HepG2 (cell line): ENCODE results near the gene MAT2A. TPM values are rescaled to one million over a fixed set of nuclear protein-coding genes. Genes with fewer than 3 reads are reported as not detected.

Experiments used
- BORCS8-MEF2B ChIP-seq: sonication (generic); formaldehyde crosslinking; IDR thresholded peaks from 2 replicates; pipeline ENCODE4 v1.8.0; 2022; ENCODE audit warnings: mild to moderate bottlenecking, missing genetic modification reagents
- CBFB ChIP-seq: sonication (generic); formaldehyde crosslinking; IDR thresholded peaks from 2 replicates; pipeline ENCODE4 v1.4.0; 2020; ENCODE audit warnings: missing genetic modification reagents
- DMAP1 ChIP-seq: IDR thresholded peaks from 2 replicates; pipeline ENCODE4 v1.6.1; 2016
- DNMT1 ChIP-seq: sonication (generic); formaldehyde crosslinking; IDR thresholded peaks from 2 replicates; pipeline ENCODE4 v1.5.1; 2020; ENCODE audit warnings: mild to moderate bottlenecking, missing genetic modification reagents
- FOXM1 ChIP-seq: sonication (generic); formaldehyde crosslinking; IDR thresholded peaks from 2 replicates; pipeline ENCODE4 v1.5.0; 2020; ENCODE audit warnings: missing genetic modification reagents
- FOXO1 ChIP-seq: sonication (generic); formaldehyde crosslinking; IDR thresholded peaks from 2 replicates; pipeline ENCODE4 v1.4.0; 2020; ENCODE audit warnings: missing genetic modification reagents
- ISX ChIP-seq: sonication (generic); formaldehyde crosslinking; conservative IDR thresholded peaks from 2 replicates; pipeline ENCODE4 v1.5.0; 2020; ENCODE audit warnings: missing genetic modification reagents
- JUN ChIP-seq: sonication (generic); formaldehyde crosslinking; IDR thresholded peaks from 2 replicates; pipeline ENCODE4 v1.4.0; 2020; ENCODE audit warnings: mild to moderate bottlenecking, missing genetic modification reagents
- KDM1A ChIP-seq: IDR thresholded peaks from 2 replicates; pipeline ENCODE4 v1.6.1; 2016; ENCODE audit warnings: missing compliant biosample characterization
- MBNL3 ChIP-seq: fragments of 250-450 bp; sonication (Bioruptor Pico); conservative IDR thresholded peaks from 2 replicates; pipeline ENCODE4 v1.8.0; 2022; ENCODE audit warnings: mild to moderate bottlenecking, inconsistent platforms
- PCBP1 ChIP-seq: fragments of 200-400 bp; formaldehyde crosslinking; IDR thresholded peaks from 2 replicates; pipeline ENCODE4 v1.6.1; 2017; ENCODE audit warnings: mild to moderate bottlenecking, low read depth, low read length, borderline replicate concordance
- POGZ ChIP-seq: sonication (generic); formaldehyde crosslinking; IDR thresholded peaks from 2 replicates; pipeline ENCODE4 v1.4.0; 2020; ENCODE audit warnings: mild to moderate bottlenecking, missing genetic modification reagents
- RFX5 ChIP-seq: IDR thresholded peaks from 2 replicates; pipeline ENCODE4 v1.6.1; 2011; ENCODE audit warnings: low read depth, low read length, improper control_type of control experiment
- RORA ChIP-seq: sonication (generic); formaldehyde crosslinking; IDR thresholded peaks from 2 replicates; pipeline ENCODE4 v1.5.0; 2020; ENCODE audit warnings: mild to moderate bottlenecking, missing genetic modification reagents, moderate library complexity
- SCMH1 ChIP-seq: sonication (generic); formaldehyde crosslinking; IDR thresholded peaks from 2 replicates; pipeline ENCODE4 v1.9.0; 2021; ENCODE audit warnings: missing genetic modification reagents, mild to moderate bottlenecking, borderline replicate concordance
- TAF15 ChIP-seq: fragments of 200-400 bp; formaldehyde crosslinking; IDR thresholded peaks from one replicate; pipeline ENCODE4 v1.6.1; 2018; ENCODE audit warnings: mild to moderate bottlenecking, low read depth, low read length; ENCODE audit not compliant: poor library complexity, severe bottlenecking
- TBP ChIP-seq: sonication (generic); formaldehyde crosslinking; IDR thresholded peaks from 2 replicates; pipeline ENCODE4 v1.5.0; 2020; ENCODE audit warnings: missing genetic modification reagents
- YEATS2 ChIP-seq: sonication (generic); formaldehyde crosslinking; IDR thresholded peaks from 2 replicates; pipeline ENCODE4 v1.4.0; 2020; ENCODE audit warnings: missing genetic modification reagents, borderline replicate concordance
- ZFP37 ChIP-seq: sonication (generic); formaldehyde crosslinking; IDR thresholded peaks from 2 replicates; pipeline ENCODE4 v1.4.0; 2020; ENCODE audit warnings: missing genetic modification reagents, borderline replicate concordance
- ZIK1 ChIP-seq: sonication (generic); formaldehyde crosslinking; IDR thresholded peaks from 2 replicates; pipeline ENCODE4 v1.5.0; 2020; ENCODE audit warnings: mild to moderate bottlenecking, low read depth, missing genetic modification reagents, borderline replicate concordance
- ZNF101 ChIP-seq: sonication (generic); formaldehyde crosslinking; IDR thresholded peaks from 2 replicates; pipeline ENCODE4 v1.4.0; 2020; ENCODE audit warnings: mild to moderate bottlenecking, low read depth, missing genetic modification reagents, borderline replicate concordance
- ZNF180 ChIP-seq: sonication (generic); formaldehyde crosslinking; IDR thresholded peaks from 2 replicates; pipeline ENCODE4 v1.4.0; 2020; ENCODE audit warnings: low read depth, missing genetic modification reagents, borderline replicate concordance
- ZNF263 ChIP-seq: sonication (generic); formaldehyde crosslinking; IDR thresholded peaks from 2 replicates; pipeline ENCODE4 v1.4.0; 2020; ENCODE audit warnings: missing genetic modification reagents
- ZNF264 ChIP-seq: sonication (generic); formaldehyde crosslinking; IDR thresholded peaks from 2 replicates; pipeline ENCODE4 v1.4.0; 2020; ENCODE audit warnings: missing genetic modification reagents
- ZNF30 ChIP-seq: sonication (generic); formaldehyde crosslinking; IDR thresholded peaks from 2 replicates; pipeline ENCODE4 v1.5.0; 2020; ENCODE audit warnings: mild to moderate bottlenecking, missing genetic modification reagents
- ZNF331 ChIP-seq: sonication (generic); formaldehyde crosslinking; IDR thresholded peaks from 2 replicates; pipeline ENCODE4 v1.4.0; 2020; ENCODE audit warnings: missing genetic modification reagents
- ZNF468 ChIP-seq: sonication (generic); formaldehyde crosslinking; IDR thresholded peaks from 2 replicates; pipeline ENCODE4 v1.8.0; 2022; ENCODE audit warnings: mild to moderate bottlenecking, moderate library complexity, missing genetic modification reagents
- ZNF501 ChIP-seq: sonication (generic); formaldehyde crosslinking; IDR thresholded peaks from 2 replicates; pipeline ENCODE4 v1.5.1; 2020; ENCODE audit warnings: mild to moderate bottlenecking, moderate library complexity, missing genetic modification reagents
- ZNF552 ChIP-seq: sonication (generic); formaldehyde crosslinking; IDR thresholded peaks from 2 replicates; pipeline ENCODE4 v1.9.0; 2022; ENCODE audit warnings: missing genetic modification reagents, mild to moderate bottlenecking, borderline replicate concordance
- ZNF713 ChIP-seq: sonication (generic); formaldehyde crosslinking; IDR thresholded peaks from 2 replicates; pipeline ENCODE4 v1.4.0; 2020; ENCODE audit warnings: mild to moderate bottlenecking, missing genetic modification reagents
- ZNF768 ChIP-seq: sonication (generic); formaldehyde crosslinking; IDR thresholded peaks from 2 replicates; pipeline ENCODE4 v1.4.0; 2020; ENCODE audit warnings: missing genetic modification reagents
- ZSCAN9 ChIP-seq: IDR thresholded peaks from 2 replicates; pipeline ENCODE4 v1.6.1; 2016; ENCODE audit warnings: borderline replicate concordance
- polyA plus RNA-seq, 8 experiments: library from polyadenylated mRNA; depleted of rRNA in 3 of 8; stranded (reverse) in 7 of 8; unstranded in 1 of 8; fragments of >200 nt; fragmentation: Illumina TruSeq in 4 of 8; extraction: Trizol in 4 of 8; gene quantifications; 2 replicates each; pipeline versions ENCODE4 v1.2.1 to v1.2.3, GENCODE V29; 2011 to 2016; ENCODE audit warnings: low read depth in 4 of 8, missing spikeins in 1 of 8, mixed read lengths in 1 of 8; ENCODE audit not compliant: insufficient read depth in 1 of 8
- total RNA-seq, 5 experiments: library from RNA; depleted of rRNA; stranded (reverse); fragments of >200 nt; fragmentation: Illumina TruSeq; extraction: Trizol; gene quantifications; 2 replicates each; pipeline ENCODE4 v1.2.3, GENCODE V29; 2016; ENCODE audit warnings: low read depth in 1 of 5
- TF ChIP-seq, protein P1 (sequence below): IDR thresholded peaks from 2 replicates; pipeline ENCODE4 v1.6.1; 2018; ENCODE audit warnings: missing genetic modification reagents, mild to moderate bottlenecking, missing compliant biosample characterization
- TF ChIP-seq, protein P2 (sequence below): sonication (generic); formaldehyde crosslinking; IDR thresholded peaks from 2 replicates; pipeline ENCODE4 v1.8.1; 2023; ENCODE audit warnings: mild to moderate bottlenecking, missing genetic modification reagents, borderline replicate concordance

MAT2A gene
- total and polyA plus RNA-seq, 2 of the 13 experiments (the other 11 are each of a cell fraction or from before 2014, with no cell fraction given), result 155 to 331 TPM

DNA sequence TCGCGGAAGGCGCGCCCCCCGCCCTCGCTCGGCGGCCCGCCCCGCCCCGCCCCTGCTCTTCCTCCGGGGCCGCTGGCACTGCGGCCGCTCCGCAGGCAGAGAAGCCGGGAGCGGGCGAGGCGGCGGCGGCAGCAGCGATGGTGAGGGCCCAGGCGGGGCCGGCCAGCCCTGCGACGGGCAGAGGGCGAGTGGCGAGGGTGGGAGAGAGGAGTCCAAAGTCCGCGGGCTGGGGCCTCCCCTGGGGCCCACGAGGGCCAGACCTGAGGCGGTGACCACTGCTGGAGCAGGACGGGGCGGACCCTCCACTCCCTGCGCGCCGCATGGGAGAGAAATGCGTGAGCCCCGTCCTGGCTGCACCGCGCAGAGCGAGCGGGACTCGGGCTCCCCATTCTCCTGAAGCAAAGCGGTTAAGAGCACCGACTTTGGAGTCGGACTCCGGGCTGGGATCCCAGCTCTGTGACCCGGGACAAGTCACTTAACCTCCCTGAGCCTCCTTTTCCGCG is 45.4 kb downstream of the MAT2A start, which contains the start of gene VAMP5 (continued):
- TF ChIP-seq ZNF30, result peak; percentile 75; the same call in 1 of the 2 replicates
- no peak for TF ChIP-seq SCMH1 (CRISPR knock-in tag)
- TF ChIP-seq RFX5, result no peak
- no peak for TF ChIP-seq PCBP1
- TF ChIP-seq ZNF768 (CRISPR knock-in tag), result peak; percentile 97
- TF ChIP-seq ZNF331 (CRISPR knock-in tag), result peak; percentile 61; the same call in 1 of the 2 replicates
- peak; percentile 88; the same call in 1 of the 2 replicates for TF ChIP-seq DNMT1
- no peak for TF ChIP-seq ZNF263 (CRISPR knock-in tag)
- no peak; the same call in 1 of the 2 replicates for TF ChIP-seq ZIK1 (CRISPR knock-in tag)
- no peak for TF ChIP-seq ZNF180 (CRISPR knock-in tag)
- peak; percentile 93 for TF ChIP-seq DMAP1 (CRISPR knock-in tag)
- no peak for TF ChIP-seq JUN (CRISPR knock-in tag)
- peak; percentile 90 for TF ChIP-seq TAF15
- 0 out of 2 replicates have a peak, but pooled peaks have one; percentile 33 for TF ChIP-seq ZNF552 (CRISPR knock-in tag)
- TF ChIP-seq FOXO1 (CRISPR knock-in tag), result peak; percentile 58; the same call in 1 of the 2 replicates
- TF ChIP-seq, protein P1, sequence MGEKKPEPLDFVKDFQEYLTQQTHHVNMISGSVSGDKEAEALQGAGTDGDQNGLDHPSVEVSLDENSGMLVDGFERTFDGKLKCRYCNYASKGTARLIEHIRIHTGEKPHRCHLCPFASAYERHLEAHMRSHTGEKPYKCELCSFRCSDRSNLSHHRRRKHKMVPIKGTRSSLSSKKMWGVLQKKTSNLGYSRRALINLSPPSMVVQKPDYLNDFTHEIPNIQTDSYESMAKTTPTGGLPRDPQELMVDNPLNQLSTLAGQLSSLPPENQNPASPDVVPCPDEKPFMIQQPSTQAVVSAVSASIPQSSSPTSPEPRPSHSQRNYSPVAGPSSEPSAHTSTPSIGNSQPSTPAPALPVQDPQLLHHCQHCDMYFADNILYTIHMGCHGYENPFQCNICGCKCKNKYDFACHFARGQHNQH (CRISPR knock-in tag), result no peak
- TF ChIP-seq ZNF101 (CRISPR knock-in tag), result peak; percentile 37; the same call in 1 of the 2 replicates
- peak; percentile 29 for TF ChIP-seq ZNF501 (CRISPR knock-in tag)
- TF ChIP-seq, protein P2, sequence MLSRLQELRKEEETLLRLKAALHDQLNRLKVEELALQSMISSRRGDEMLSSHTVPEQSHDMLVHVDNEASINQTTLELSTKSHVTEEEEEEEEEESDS (CRISPR knock-in tag), result no peak
- TF ChIP-seq CBFB (CRISPR knock-in tag), result peak; percentile 84
- TF ChIP-seq ISX, result peak; percentile 85
- peak; percentile 68; the same call in 1 of the 2 replicates for TF ChIP-seq ZSCAN9
- peak; percentile 34; the same call in 1 of the 2 replicates for TF ChIP-seq ZNF468 (CRISPR knock-in tag)
- TF ChIP-seq ZFP37, result no peak; the same call in 1 of the 2 replicates
- peak; percentile 60 for TF ChIP-seq POGZ (CRISPR knock-in tag)
- 0 out of 2 replicates have a peak, but pooled peaks have one; percentile 89 for TF ChIP-seq MBNL3 (CRISPR knock-in tag)
- no peak for TF ChIP-seq RORA (CRISPR knock-in tag)
- TF ChIP-seq YEATS2 (CRISPR knock-in tag), result peak; percentile 54
- peak; percentile 44; the same call in 1 of the 2 replicates for TF ChIP-seq TBP (CRISPR knock-in tag)
- TF ChIP-seq FOXM1 (CRISPR knock-in tag), result no peak
- TF ChIP-seq KDM1A, result no peak
- TF ChIP-seq ZNF713, result peak; percentile 11; the same call in 1 of the 2 replicates
- peak; percentile 88; the same call in 1 of the 2 replicates for TF ChIP-seq ZNF264 (CRISPR knock-in tag)
- peak; percentile 51; the same call in 1 of the 2 replicates for TF ChIP-seq BORCS8-MEF2B (CRISPR knock-in tag)
